Gastroesophageal sphincter (tissue), 4 donors: ENCODE data around the gene DNAH7. TPM values are rescaled to one million over a fixed set of nuclear protein-coding genes. Genes with fewer than 3 reads are reported as not detected.

ENCODE experiments used
- ATAC-seq: fragments of 150-250 bp; one replicate; pipeline ENCODE4 v1.9.1; 2016; ENCODE audit warnings: mild to moderate bottlenecking, moderate library complexity
- H3K27ac ChIP-seq, 4 donors: fragments of 200-600 bp; sonication (generic) in 3 of 4; 1 replicate in 3 of 4; 2 replicates in 1 of 4; pipeline ENCODE4 v1.5.1; 2016 to 2019
- H3K27me3 ChIP-seq: fragments of 200-600 bp; sonication (generic); one replicate; pipeline ENCODE4 v1.5.1; 2019
- H3K36me3 ChIP-seq, 2 donors: fragments of 200-600 bp; sonication (generic); one replicate each; pipeline ENCODE4 v1.5.1; 2019; ENCODE audit warnings: control low read depth in 1 of 2
- H3K4me1 ChIP-seq, 3 donors: fragments of 200-600 bp; sonication (generic); 1 replicate in 2 of 3; 2 replicates in 1 of 3; pipeline ENCODE4 v1.5.1; 2016 to 2019; ENCODE audit warnings: control low read depth in 2 of 3
- H3K4me3 ChIP-seq, 2 donors: fragments of 200-600 bp; sonication (generic); one replicate each; pipeline ENCODE4 v1.5.1; 2019; ENCODE audit warnings: mild to moderate bottlenecking in 1 of 2, moderate library complexity in 1 of 2
- H3K9me3 ChIP-seq, 3 donors: fragments of 200-600 bp; sonication (generic); one replicate each; pipeline ENCODE4 v1.5.1; 2017 to 2019; ENCODE audit warnings: control low read depth in 2 of 3
- EP300 ChIP-seq: sonication (generic); formaldehyde crosslinking; IDR thresholded peaks from one replicate; pipeline ENCODE4 v1.6.1; 2017; ENCODE audit warnings: antibody characterized with exemption, mild to moderate bottlenecking
- POLR2A ChIP-seq, 2 donors: fragments of 450-650 bp; IDR thresholded peaks; one replicate each; pipeline ENCODE4 v1.6.1; 2017; ENCODE audit warnings: antibody characterized with exemption in 2 of 2, mild to moderate bottlenecking in 2 of 2, moderate library complexity in 1 of 2
- POLR2AphosphoS5 ChIP-seq: sonication (generic); formaldehyde crosslinking; IDR thresholded peaks from one replicate; pipeline ENCODE4 v1.6.1; 2017; ENCODE audit warnings: antibody characterized with exemption
- WGBS, 2 donors: methylation state at CpG; one replicate each; pipeline ENCODE4 v1.1.5; 2018; ENCODE audit warnings: low coverage in 1 of 2; 5-methylcytosine and 5-hydroxymethylcytosine counted together
- total RNA-seq, 4 donors: library from RNA; depleted of rRNA; stranded (reverse); fragments of >200 nt; gene quantifications; one replicate each; pipeline ENCODE4 v1.1.0, GENCODE V29; 2016
- TF ChIP-seq, protein P1 (sequence below), 4 experiments: fragments of 200-600 bp in 2 of 4; fragments of 450-650 bp in 2 of 4; sonication (generic) in 1 of 4; IDR thresholded peaks; one replicate each; pipeline ENCODE4 v1.5.1; 2017 to 2019; ENCODE audit warnings: antibody characterized with exemption in 4 of 4, mild to moderate bottlenecking in 2 of 4, moderate library complexity in 2 of 4

DNAH7 gene
- total RNA-seq, 4 donors from 2014 or later, result 0.40 to 1.3 (median 0.65) TPM

GRCh38 chr2:196046123-196046917 is 22.3 kb downstream of the DNAH7 start:
- 83 to 84% methylated on average over 2 to 6 of the region's 7 CpGs for WGBS, 2 donors
- no peak for TF ChIP-seq POLR2A (IDR thresholded peaks at IDR 0.05)
- TF ChIP-seq EP300, result no peak

GRCh38 chr2:196041786-196042185 is 26.9 kb downstream of the DNAH7 start:
- no peak overlapping the region for H3K4me3 ChIP-seq
- H3K4me1 ChIP-seq, result no peaks in the 10 kb centered on the region
- H3K27me3 ChIP-seq, result no peaks in the 10 kb centered on the region
- peaks cover 0 to 23% (median 0%) of the 10 kb centered on the region in 3 donors for H3K9me3 ChIP-seq
- H3K36me3 ChIP-seq, result peaks cover 0 to 9% of the 10 kb centered on the region in 2 donors
- no peak for ATAC-seq
- TF ChIP-seq, protein P1, sequence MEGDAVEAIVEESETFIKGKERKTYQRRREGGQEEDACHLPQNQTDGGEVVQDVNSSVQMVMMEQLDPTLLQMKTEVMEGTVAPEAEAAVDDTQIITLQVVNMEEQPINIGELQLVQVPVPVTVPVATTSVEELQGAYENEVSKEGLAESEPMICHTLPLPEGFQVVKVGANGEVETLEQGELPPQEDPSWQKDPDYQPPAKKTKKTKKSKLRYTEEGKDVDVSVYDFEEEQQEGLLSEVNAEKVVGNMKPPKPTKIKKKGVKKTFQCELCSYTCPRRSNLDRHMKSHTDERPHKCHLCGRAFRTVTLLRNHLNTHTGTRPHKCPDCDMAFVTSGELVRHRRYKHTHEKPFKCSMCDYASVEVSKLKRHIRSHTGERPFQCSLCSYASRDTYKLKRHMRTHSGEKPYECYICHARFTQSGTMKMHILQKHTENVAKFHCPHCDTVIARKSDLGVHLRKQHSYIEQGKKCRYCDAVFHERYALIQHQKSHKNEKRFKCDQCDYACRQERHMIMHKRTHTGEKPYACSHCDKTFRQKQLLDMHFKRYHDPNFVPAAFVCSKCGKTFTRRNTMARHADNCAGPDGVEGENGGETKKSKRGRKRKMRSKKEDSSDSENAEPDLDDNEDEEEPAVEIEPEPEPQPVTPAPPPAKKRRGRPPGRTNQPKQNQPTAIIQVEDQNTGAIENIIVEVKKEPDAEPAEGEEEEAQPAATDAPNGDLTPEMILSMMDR (IDR thresholded peaks at IDR 0.05), result no peak
- TF ChIP-seq POLR2AphosphoS5 (no peak), POLR2A (IDR thresholded peaks at IDR 0.05) (no peak), EP300 (no peak)
- H3K27ac ChIP-seq, result no peak overlapping the region

More at GRCh38 chr2:196046123-196046917, 22.3 kb downstream of the DNAH7 start:
- peaks cover 0 to 3% (median 0%) of the 10 kb centered on the region in 3 donors for H3K9me3 ChIP-seq
- H3K27me3 ChIP-seq, result no peaks in the 10 kb centered on the region
- ATAC-seq, result no peak
- no peaks in the 10 kb centered on the region for H3K4me1 ChIP-seq
- H3K36me3 ChIP-seq, result peaks cover 0 to 13% of the 10 kb centered on the region in 2 donors
- H3K4me3 ChIP-seq, result no peak overlapping the region
- no peak overlapping the region for H3K27ac ChIP-seq

- TF ChIP-seq POLR2AphosphoS5 (no peak), POLR2A (IDR thresholded peaks at IDR 0.05) (no peak), EP300 (no peak)
- TF ChIP-seq, protein P1 (IDR thresholded peaks at IDR 0.05), result no peak
- no peak overlapping the region for H3K27ac ChIP-seq
- no peak for ATAC-seq
- no peaks in the 10 kb centered on the region for H3K36me3 ChIP-seq
- H3K4me3 ChIP-seq, result no peak overlapping the region
- no peaks in the 10 kb centered on the region for H3K27me3 ChIP-seq
- H3K4me1 ChIP-seq, result no peaks in the 10 kb centered on the region
- H3K9me3 ChIP-seq, result peaks cover 0 to 23% (median 0%) of the 10 kb centered on the region in 3 donors
These were observed 28.4 kb downstream of the DNAH7 start for GRCh38 chr2:196040218-196040617.

GRCh38 chr2:196036442-196036841 is 32.2 kb downstream of the DNAH7 start:
- Histone ChIP-seq H3K27me3 (no peaks in the 10 kb centered on the region), H3K27ac (no peak overlapping the region), H3K9me3 (peaks cover 0 to 21% (median 0%) of the 10 kb centered on the region in 3 donors), H3K36me3 (no peaks in the 10 kb centered on the region), H3K4me1 (no peaks in the 10 kb centered on the region), H3K4me3 (no peak overlapping the region)
- TF ChIP-seq EP300 (no peak), POLR2A (IDR thresholded peaks at IDR 0.05) (no peak), POLR2AphosphoS5 (no peak)
- TF ChIP-seq, protein P1 (IDR thresholded peaks at IDR 0.05), result no peak
- WGBS, 2 donors, result no CpG with 5 or more reads among the region's 2 CpGs
- no peak for ATAC-seq

- H3K27me3 ChIP-seq, result no peaks in the 10 kb centered on the region
- H3K27ac ChIP-seq, result no peak overlapping the region
- H3K4me3 ChIP-seq, result no peak overlapping the region
- TF ChIP-seq EP300, result no peak
- no peak for TF ChIP-seq POLR2AphosphoS5
- TF ChIP-seq POLR2A (IDR thresholded peaks at IDR 0.05), result no peak
- TF ChIP-seq, protein P1 (IDR thresholded peaks at IDR 0.05), result no peak
- ATAC-seq, result no peak
- H3K9me3 ChIP-seq, result no peaks in the 10 kb centered on the region
- H3K4me1 ChIP-seq, result no peaks in the 10 kb centered on the region
- no peaks in the 10 kb centered on the region for H3K36me3 ChIP-seq
- WGBS, 2 donors, result 73 to 76% methylated on average over 2 of the region's 2 CpGs
These were observed 50.6 kb downstream of the DNAH7 start for GRCh38 chr2:196018037-196018436.
